Measurements from ENCODE around the gene FFAR3. TPM values are rescaled to one million over a fixed set of nuclear protein-coding genes. Genes with fewer than 3 reads are reported as not detected.

FFAR3 gene
- total RNA-seq, 3 donors from 2014 or later, result 1.5 TPM; not detected in 2

DNA sequence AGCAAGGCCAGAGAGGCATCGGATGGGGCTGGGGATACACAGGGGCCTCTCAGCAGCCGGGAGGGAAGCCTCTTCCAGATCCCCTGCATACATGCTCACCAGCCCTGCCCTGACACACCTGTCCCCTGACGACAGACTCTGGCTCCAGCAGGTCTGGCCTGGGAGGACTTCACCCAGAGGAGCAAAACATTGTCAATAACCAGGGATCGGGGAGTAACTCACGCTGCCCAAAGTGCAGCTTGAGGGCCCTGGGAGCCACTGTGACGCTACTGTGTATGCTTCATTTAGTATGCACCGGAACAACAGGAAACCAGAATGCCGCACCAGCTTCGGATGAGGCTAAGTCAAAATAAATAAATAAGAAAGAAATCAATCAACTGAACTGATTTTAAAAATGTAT is 41.7 kb upstream of the FFAR3 start:
- peak in 1 of 3 donors; percentile 39 for DNase-seq
- Histone ChIP-seq H3K9me3 (no peaks in the 10 kb centered on the region), H3K4me3 (no peak overlapping the region), H3K4me1 (ENCODE audit: low read depth) (no peaks in the 10 kb centered on the region), H3K36me3 (ENCODE audit: low read depth) (no peaks in the 10 kb centered on the region)
- TF ChIP-seq, protein P1, sequence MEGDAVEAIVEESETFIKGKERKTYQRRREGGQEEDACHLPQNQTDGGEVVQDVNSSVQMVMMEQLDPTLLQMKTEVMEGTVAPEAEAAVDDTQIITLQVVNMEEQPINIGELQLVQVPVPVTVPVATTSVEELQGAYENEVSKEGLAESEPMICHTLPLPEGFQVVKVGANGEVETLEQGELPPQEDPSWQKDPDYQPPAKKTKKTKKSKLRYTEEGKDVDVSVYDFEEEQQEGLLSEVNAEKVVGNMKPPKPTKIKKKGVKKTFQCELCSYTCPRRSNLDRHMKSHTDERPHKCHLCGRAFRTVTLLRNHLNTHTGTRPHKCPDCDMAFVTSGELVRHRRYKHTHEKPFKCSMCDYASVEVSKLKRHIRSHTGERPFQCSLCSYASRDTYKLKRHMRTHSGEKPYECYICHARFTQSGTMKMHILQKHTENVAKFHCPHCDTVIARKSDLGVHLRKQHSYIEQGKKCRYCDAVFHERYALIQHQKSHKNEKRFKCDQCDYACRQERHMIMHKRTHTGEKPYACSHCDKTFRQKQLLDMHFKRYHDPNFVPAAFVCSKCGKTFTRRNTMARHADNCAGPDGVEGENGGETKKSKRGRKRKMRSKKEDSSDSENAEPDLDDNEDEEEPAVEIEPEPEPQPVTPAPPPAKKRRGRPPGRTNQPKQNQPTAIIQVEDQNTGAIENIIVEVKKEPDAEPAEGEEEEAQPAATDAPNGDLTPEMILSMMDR (IDR thresholded peaks at IDR 0.05), result no peak
- intact Hi-C loops (cut with DNase I, micrococcal nuclease), result no loop called here
- ATAC-seq, result no peak

DNA sequence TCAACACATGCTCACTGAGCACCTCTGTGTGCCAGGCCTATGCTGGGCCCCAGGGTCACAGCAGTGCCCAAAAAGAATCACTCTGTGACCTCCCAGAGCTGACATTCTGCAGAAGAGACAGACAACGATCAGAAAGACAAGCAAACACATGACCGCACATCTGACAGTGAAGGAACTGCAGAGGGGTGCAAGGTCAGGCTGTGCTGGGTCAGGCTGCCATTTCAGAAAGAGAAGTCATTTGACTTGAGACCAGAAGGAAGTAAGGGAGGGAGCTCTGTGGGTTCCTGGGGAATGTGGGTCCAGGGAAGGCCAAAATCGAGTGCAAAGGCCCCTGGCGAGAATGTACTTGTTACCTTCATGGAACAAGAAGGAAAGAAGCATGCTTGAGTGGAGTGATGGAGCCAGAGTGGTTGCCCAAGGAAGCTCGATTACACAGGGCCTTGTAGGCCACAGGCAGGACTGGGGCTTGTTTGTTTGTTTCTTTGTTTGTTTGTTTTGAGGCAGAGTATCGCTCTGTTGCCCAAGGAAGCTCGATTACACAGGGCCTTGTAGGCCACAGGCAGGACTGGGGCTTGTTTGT is 40.7 kb upstream of the FFAR3 start:
- DNase-seq (no peak), ATAC-seq (peak; percentile 17)
- TF ChIP-seq, protein P1 (IDR thresholded peaks at IDR 0.05), result no peak
- Histone ChIP-seq H3K9me3 (no peaks in the 10 kb centered on the region), H3K4me1 (ENCODE audit: low read depth) (no peaks in the 10 kb centered on the region), H3K36me3 (ENCODE audit: low read depth) (no peaks in the 10 kb centered on the region), H3K4me3 (no peak overlapping the region)
- intact Hi-C loops (cut with DNase I, micrococcal nuclease), result no loop called here

DNA sequence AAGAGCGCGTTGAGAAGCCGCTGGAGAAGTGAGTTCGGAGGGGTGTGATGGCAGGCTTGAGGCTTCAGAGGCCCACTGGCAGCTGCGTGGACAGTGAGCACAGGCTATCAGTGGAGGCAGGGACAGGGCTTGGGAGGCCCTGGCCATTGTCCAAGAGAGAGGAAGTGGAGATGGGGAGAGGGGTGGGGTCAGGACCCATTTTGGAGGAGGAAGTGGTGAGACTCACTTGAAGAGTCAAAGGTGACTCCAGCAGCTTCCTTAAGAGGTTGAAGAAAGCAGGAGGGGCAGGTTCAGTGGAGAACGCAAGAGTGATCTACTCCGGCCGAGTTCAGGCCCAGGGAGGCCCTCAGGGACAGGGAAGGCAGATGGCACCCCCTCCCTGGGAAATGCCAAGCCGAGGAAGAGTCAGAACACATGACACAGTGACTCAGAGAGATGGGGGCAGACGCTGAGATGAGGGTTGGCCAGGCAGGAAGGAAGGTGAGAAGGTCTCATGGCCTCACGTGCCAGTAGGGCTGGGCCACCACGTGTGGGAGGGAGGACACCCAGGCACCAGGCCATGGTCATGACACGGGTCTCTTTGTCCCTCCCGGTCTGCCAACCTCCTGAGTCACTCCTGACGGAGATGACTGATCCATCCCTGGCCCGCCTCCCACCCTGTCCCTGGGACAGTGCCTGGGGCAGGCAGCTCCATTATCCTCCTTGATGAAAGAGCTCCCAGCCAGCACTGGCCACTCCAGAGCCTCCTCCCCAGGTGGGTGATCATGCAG is 39.4 kb upstream of the FFAR3 start:
- peak in 2 of 3 donors; percentile 15 to 74 for DNase-seq
- peak; percentile 45 for ATAC-seq
- Histone ChIP-seq H3K36me3 (ENCODE audit: low read depth) (no peaks in the 10 kb centered on the region), H3K4me1 (ENCODE audit: low read depth) (no peaks in the 10 kb centered on the region), H3K9me3 (no peaks in the 10 kb centered on the region), H3K4me3 (no peak overlapping the region)
- TF ChIP-seq, protein P1 (IDR thresholded peaks at IDR 0.05), result no peak
- intact Hi-C loops (cut with DNase I, micrococcal nuclease), result no loop called here

DNA sequence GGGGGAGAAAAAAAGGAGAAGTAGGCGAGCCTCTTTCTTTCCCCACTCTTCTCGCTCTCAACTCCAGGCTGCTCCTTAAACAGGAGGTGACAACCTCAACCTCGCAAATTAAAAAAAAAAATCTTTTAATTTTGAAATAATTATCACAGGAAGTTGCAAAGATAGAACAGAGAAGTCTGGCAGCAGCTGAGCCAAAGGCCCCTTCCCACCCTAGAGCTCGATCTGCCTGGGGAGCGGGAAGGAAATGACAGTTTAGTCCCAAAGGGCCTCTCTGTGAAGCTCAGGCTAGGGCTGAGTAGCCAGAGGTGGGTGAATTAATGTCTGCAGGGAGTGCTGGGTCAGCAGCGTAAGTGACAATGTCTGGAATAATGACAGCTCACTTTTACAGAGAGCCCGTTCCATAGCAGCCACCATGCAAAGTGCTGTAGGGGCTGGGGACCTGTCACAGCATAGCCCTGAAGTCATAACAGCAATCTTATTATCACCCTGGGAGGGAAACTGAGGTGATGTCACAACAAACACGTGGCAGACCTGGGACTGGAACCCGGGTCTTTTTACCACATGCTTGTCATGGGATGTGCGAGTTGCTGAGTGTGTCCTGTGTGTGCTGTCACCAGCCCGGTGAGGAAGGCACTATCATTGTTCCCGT is 38.1 kb upstream of the FFAR3 start:
- peak in 1 of 3 donors; percentile 17 for DNase-seq
- intact Hi-C loops (cut with DNase I, micrococcal nuclease), result no loop called here
- H3K36me3 ChIP-seq (ENCODE audit: low read depth), result no peaks in the 10 kb centered on the region
- H3K4me1 ChIP-seq (ENCODE audit: low read depth), result no peaks in the 10 kb centered on the region
- no peaks in the 10 kb centered on the region for H3K9me3 ChIP-seq
- TF ChIP-seq, protein P1 (IDR thresholded peaks at IDR 0.05), result no peak
- peak; percentile 13 for ATAC-seq
- no peak overlapping the region for H3K4me3 ChIP-seq

DNA sequence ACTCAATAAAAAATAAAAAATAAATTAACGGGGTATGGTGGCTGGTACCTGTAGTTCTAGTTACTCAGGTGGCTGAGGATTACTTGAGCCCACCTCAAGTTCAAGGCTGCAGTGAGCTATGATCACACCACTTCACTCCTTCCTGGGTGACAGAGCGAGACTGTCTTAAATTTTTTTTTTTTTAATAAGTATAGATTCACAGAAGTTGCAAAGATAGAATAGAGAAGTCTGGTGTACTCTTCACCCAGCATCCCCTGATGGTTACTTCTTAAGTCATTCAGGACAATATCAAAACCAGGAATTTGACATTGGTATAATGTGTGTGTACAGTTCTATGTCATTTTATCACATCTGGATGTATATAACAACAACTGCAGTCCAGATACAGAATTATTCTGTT is 37.0 kb upstream of the FFAR3 start:
- Histone ChIP-seq H3K4me1 (ENCODE audit: low read depth) (no peaks in the 10 kb centered on the region), H3K4me3 (no peak overlapping the region), H3K9me3 (no peaks in the 10 kb centered on the region), H3K36me3 (ENCODE audit: low read depth) (no peaks in the 10 kb centered on the region)
- DNase-seq (no peak), ATAC-seq (no peak)
- intact Hi-C loops (cut with DNase I, micrococcal nuclease), result no loop called here
- TF ChIP-seq, protein P1 (IDR thresholded peaks at IDR 0.05), result no peak

Data from mucosa of descending colon (tissue), 3 donors.